H1 (cell line): ENCODE data around the gene LDLRAD4. TPM values are rescaled to one million over a fixed set of nuclear protein-coding genes. Genes with fewer than 3 reads are reported as not detected.

Source experiments
- CTCF ChIA-PET: fragments of 300-600 bp; sonication (Branson Sonifier 250); formaldehyde crosslinking; loops from one replicate; lab custom pipeline; 2021; ENCODE audit not compliant: partially characterized antibody; lab: Charles Lee
- POLR2A ChIA-PET: fragments of 300-600 bp; sonication (Branson Sonifier 250); formaldehyde crosslinking; loops from one replicate; lab custom pipeline; 2021; ENCODE audit warnings: inconsistent platforms; ENCODE audit not compliant: partially characterized antibody; lab: Charles Lee
- DNase-seq, 2 experiments: peaks; one replicate each; pipeline versions ENCODE4 v3.0.0 to v3.0.0-alpha.2; 2010 to 2022; ENCODE audit warnings: low spot score in 2 of 2, low read depth in 1 of 2, mixed read lengths in 1 of 2
- FAIRE-seq: peaks from 2 replicates; lab custom pipeline; 2011; peaks lifted over from hg19 to GRCh38; lab: Jason Lieb, UNC
- H2AFZ ChIP-seq: 2 replicates; pipeline ENCODE4 v1.8.1; 2012; ENCODE audit warnings: low read length, inconsistent platforms
- H2AK5ac ChIP-seq: 2 replicates; pipeline ENCODE4 v1.6.1; 2013; ENCODE audit warnings: low read depth, low read length
- H2BK120ac ChIP-seq: replicated peaks from 2 replicates; pipeline ENCODE3; 2013; ENCODE audit warnings: low read depth, low read length, inconsistent platforms
- H2BK12ac ChIP-seq: 2 replicates; pipeline ENCODE4 v1.6.1; 2013; ENCODE audit warnings: low read depth, low read length
- H2BK15ac ChIP-seq: 2 replicates; pipeline ENCODE4 v1.6.1; 2013; ENCODE audit warnings: low read length
- H2BK20ac ChIP-seq: 2 replicates; pipeline ENCODE4 v1.6.1; 2013; ENCODE audit warnings: low read length
- H2BK5ac ChIP-seq: 2 replicates; pipeline ENCODE4 v1.6.1; 2013; ENCODE audit warnings: low read depth, low read length
- H3K14ac ChIP-seq: 2 replicates; pipeline ENCODE4 v1.6.1; 2013; ENCODE audit warnings: inconsistent platforms; ENCODE audit not compliant: insufficient read length
- H3K18ac ChIP-seq: 2 replicates; pipeline ENCODE4 v1.6.1; 2013; ENCODE audit warnings: low read length; ENCODE audit errors: extremely low read depth
- H3K23ac ChIP-seq: 2 replicates; pipeline ENCODE4 v1.6.1; 2013; ENCODE audit warnings: inconsistent platforms; ENCODE audit not compliant: insufficient read length
- H3K23me2 ChIP-seq: 2 replicates; pipeline ENCODE4 v1.6.1; 2013; ENCODE audit warnings: low read depth, low read length
- H3K27ac ChIP-seq: 2 replicates; pipeline ENCODE4 v1.6.1; 2011; ENCODE audit warnings: low read depth, low read length, inconsistent platforms
- H3K27me3 ChIP-seq, 4 experiments: replicated peaks in 1 of 4; 1 replicate in 1 of 4; 2 replicates in 3 of 4; pipeline versions ENCODE4 v1.6.1 to v1.8.1; 2011 to 2013; ENCODE audit warnings: low read length in 3 of 4, mild to moderate bottlenecking in 3 of 4, inconsistent platforms in 2 of 4, mixed read lengths in 2 of 4, moderate library complexity in 1 of 4; ENCODE audit not compliant: control insufficient read depth in 3 of 4, insufficient read depth in 3 of 4; ENCODE audit errors: extremely low read depth in 1 of 4
- H3K36me3 ChIP-seq, 4 experiments: 2 replicates each; pipeline versions ENCODE4 v1.6.1 to v1.8.1; 2011 to 2013; ENCODE audit warnings: mild to moderate bottlenecking in 4 of 4, low read length in 3 of 4, moderate library complexity in 2 of 4, control low read depth in 1 of 4, inconsistent platforms in 1 of 4; ENCODE audit not compliant: insufficient read depth in 4 of 4, control insufficient read depth in 2 of 4
- H3K4ac ChIP-seq: replicated peaks from 2 replicates; pipeline ENCODE3; 2013; ENCODE audit warnings: low read length, low read depth, mixed read lengths, inconsistent platforms; ENCODE audit not compliant: insufficient read length
- H3K4me1 ChIP-seq, 4 experiments: replicated peaks in 1 of 4; 1 replicate in 1 of 4; 2 replicates in 3 of 4; pipeline versions ENCODE4 v1.6.1 to v1.8.1; 2011 to 2013; ENCODE audit warnings: low read length in 3 of 4, inconsistent platforms in 2 of 4, mixed read lengths in 1 of 4; ENCODE audit not compliant: insufficient read depth in 4 of 4, control insufficient read depth in 3 of 4
- H3K4me2 ChIP-seq, 2 experiments: 2 replicates each; pipeline versions ENCODE4 v1.6.1 to v1.8.1; 2011 to 2013; ENCODE audit warnings: low read depth in 2 of 2, low read length in 2 of 2, control low read depth in 1 of 2, inconsistent platforms in 1 of 2, mild to moderate bottlenecking in 1 of 2; ENCODE audit not compliant: insufficient read depth in 1 of 2
- H3K4me3 ChIP-seq, 4 experiments: fragments of 200-600, 300-600 bp in 1 of 4; sonication (generic), shearing (Covaris generic), sonication (Bioruptor Twin) in 1 of 4; 2 replicates each; pipeline versions ENCODE4 v1.5.1 to v1.8.1; 2011 to 2016; ENCODE audit warnings: low read length in 4 of 4, low read depth in 3 of 4, control low read depth in 2 of 4, inconsistent platforms in 2 of 4, mild to moderate bottlenecking in 2 of 4, mixed read lengths in 1 of 4, moderate library complexity in 1 of 4; ENCODE audit not compliant: insufficient read depth in 2 of 4; ENCODE audit errors: extremely low read depth in 1 of 4
- H3K56ac ChIP-seq: replicated peaks from 2 replicates; pipeline ENCODE3; 2013; ENCODE audit warnings: low read depth, mild to moderate bottlenecking, mixed read lengths, low read length, inconsistent platforms; ENCODE audit not compliant: insufficient read length
- H3K79me1 ChIP-seq: 2 replicates; pipeline ENCODE4 v1.6.1; 2013; ENCODE audit warnings: low read depth, low read length, control low read depth
- H3K79me2 ChIP-seq, 2 experiments: 2 replicates each; pipeline versions ENCODE4 v1.6.1 to v1.8.1; 2012 to 2013; ENCODE audit warnings: low read length in 2 of 2, mild to moderate bottlenecking in 2 of 2, inconsistent platforms in 1 of 2; ENCODE audit not compliant: insufficient read depth in 2 of 2, control insufficient read depth in 1 of 2
- H3K9ac ChIP-seq, 4 experiments: replicated peaks in 1 of 4; 1 replicate in 1 of 4; 2 replicates in 3 of 4; pipeline versions ENCODE4 v1.6.1 to v1.8.1; 2011 to 2013; ENCODE audit warnings: low read depth in 3 of 4, low read length in 3 of 4, control low read depth in 2 of 4, mild to moderate bottlenecking in 2 of 4, moderate library complexity in 2 of 4, inconsistent platforms in 1 of 4; ENCODE audit errors: extremely low read depth in 1 of 4
- H3K9me3 ChIP-seq, 2 experiments: 2 replicates each; pipeline versions ENCODE4 v1.6.1 to v1.8.1; 2012 to 2013; ENCODE audit warnings: mild to moderate bottlenecking in 2 of 2, moderate library complexity in 2 of 2, control low read depth in 1 of 2, inconsistent platforms in 1 of 2, low read depth in 1 of 2, low read length in 1 of 2, mixed read lengths in 1 of 2; ENCODE audit not compliant: insufficient read depth in 2 of 2
- H4K20me1 ChIP-seq, 2 experiments: replicated peaks in 1 of 2; 2 replicates each; pipeline versions ENCODE3 to v1.8.1; 2011 to 2013; ENCODE audit warnings: inconsistent platforms in 2 of 2, low read length in 2 of 2, mild to moderate bottlenecking in 1 of 2; ENCODE audit not compliant: insufficient read depth in 2 of 2, control insufficient read depth in 1 of 2
- H4K5ac ChIP-seq: 2 replicates; pipeline ENCODE4 v1.6.1; 2013; ENCODE audit warnings: low read length, low read depth, mixed read lengths, inconsistent platforms; ENCODE audit not compliant: insufficient read length
- H4K8ac ChIP-seq: 2 replicates; pipeline ENCODE4 v1.8.0; 2013; ENCODE audit warnings: mild to moderate bottlenecking, moderate library complexity, low read length, inconsistent platforms; ENCODE audit not compliant: insufficient read depth; ENCODE audit errors: extremely low read depth
- H4K91ac ChIP-seq: replicated peaks from 2 replicates; pipeline ENCODE3; 2013; ENCODE audit warnings: low read length, mixed read lengths, inconsistent platforms; ENCODE audit not compliant: insufficient read length
- BCL11A ChIP-seq, 2 experiments: IDR thresholded peaks; one replicate each; pipeline ENCODE4 v1.6.1; 2011; ENCODE audit warnings: low read depth in 2 of 2, low read length in 2 of 2, mild to moderate bottlenecking in 2 of 2
- EZH2 ChIP-seq: fragments of 200-600 bp; sonication (generic); IDR thresholded peaks from 2 replicates; pipeline ENCODE4 v1.7.1; 2012; ENCODE audit warnings: low read depth, mild to moderate bottlenecking, moderate library complexity, low read length, inconsistent platforms; ENCODE audit not compliant: severe bottlenecking
- GTF2F1 ChIP-seq: IDR thresholded peaks from 2 replicates; pipeline ENCODE4 v1.6.1; 2012; ENCODE audit warnings: low read depth, low read length, improper control_type of control experiment, borderline replicate concordance
- HDAC2 ChIP-seq, 2 experiments: fragments of 300-600 bp in 1 of 2; sonication (generic) in 1 of 2; IDR thresholded peaks; 2 replicates each; pipeline ENCODE4 v1.6.1; 2011 to 2012; ENCODE audit warnings: low read depth in 2 of 2, low read length in 2 of 2, mild to moderate bottlenecking in 2 of 2, moderate library complexity in 2 of 2, borderline replicate concordance in 1 of 2, inconsistent platforms in 1 of 2
- HDAC6 ChIP-seq: IDR thresholded peaks from one replicate; pipeline ENCODE4 v1.7.1; 2012; ENCODE audit warnings: low read depth, mild to moderate bottlenecking, inconsistent platforms, low read length, moderate library complexity
- SIX5 ChIP-seq: IDR thresholded peaks from 2 replicates; pipeline ENCODE4 v1.6.1; 2011; ENCODE audit warnings: mild to moderate bottlenecking, low read depth, low read length
- SP4 ChIP-seq: IDR thresholded peaks from 2 replicates; pipeline ENCODE4 v1.6.1; 2012; ENCODE audit warnings: low read length, inconsistent platforms
- WGBS, 2 experiments: shearing (Covaris generic) in 1 of 2; methylation state at CpG; one replicate each; pipeline versions ENCODE4 v1.1.6 to v1.1.7; 2013 to 2015; ENCODE audit warnings: low lambda C conversion rate in 2 of 2, mixed read lengths in 2 of 2, inconsistent platforms in 1 of 2, low coverage in 1 of 2, missing lambda C conversion rate in 1 of 2; ENCODE audit not compliant: insufficient replicate concordance in 2 of 2, insufficient coverage in 1 of 2, insufficient read length in 1 of 2; ENCODE audit errors: extremely low coverage in 1 of 2, missing lambda C conversion rate in 1 of 2; 5-methylcytosine and 5-hydroxymethylcytosine counted together
- polyA plus RNA-seq, 7 experiments: library from polyadenylated mRNA; depleted of rRNA in 3 of 7; stranded (reverse) in 5 of 7; unstranded in 2 of 7; fragments of >200 nt in 5 of 7; fragments of 200-250 nt in 2 of 7; gene quantifications; 1 replicate in 5 of 7; 2 replicates in 1 of 7; 4 replicates in 1 of 7; pipeline versions ENCODE4 v1.2.1 to v1.2.3, GENCODE V29; 2011 to 2013; ENCODE audit warnings: missing spikeins in 2 of 7, mixed read lengths in 2 of 7
- total RNA-seq: library from RNA; stranded (reverse); fragmentation: NEBNext Ultra II Directional; extraction: Animal tissue kit (Norgen Biotek cat#: 25700); gene quantifications from 2 replicates; pipeline ENCODE4 v1.2.1, GENCODE V29; 2021
- TF ChIP-seq, protein P1 (sequence below): IDR thresholded peaks from 2 replicates; pipeline ENCODE4 v1.6.1; 2011; ENCODE audit warnings: low read depth, mild to moderate bottlenecking, low read length; ENCODE audit not compliant: insufficient read depth
- TF ChIP-seq, protein P2 (sequence below): IDR thresholded peaks from 2 replicates; pipeline ENCODE4 v1.6.1; 2012; ENCODE audit warnings: low read length, inconsistent platforms

The LDLRAD4 gene
- total and polyA plus RNA-seq, 2 of the 8 experiments (the other 6 are each of a cell fraction or from before 2014, with no cell fraction given): 0.77 to 1.4 TPM

DNA sequence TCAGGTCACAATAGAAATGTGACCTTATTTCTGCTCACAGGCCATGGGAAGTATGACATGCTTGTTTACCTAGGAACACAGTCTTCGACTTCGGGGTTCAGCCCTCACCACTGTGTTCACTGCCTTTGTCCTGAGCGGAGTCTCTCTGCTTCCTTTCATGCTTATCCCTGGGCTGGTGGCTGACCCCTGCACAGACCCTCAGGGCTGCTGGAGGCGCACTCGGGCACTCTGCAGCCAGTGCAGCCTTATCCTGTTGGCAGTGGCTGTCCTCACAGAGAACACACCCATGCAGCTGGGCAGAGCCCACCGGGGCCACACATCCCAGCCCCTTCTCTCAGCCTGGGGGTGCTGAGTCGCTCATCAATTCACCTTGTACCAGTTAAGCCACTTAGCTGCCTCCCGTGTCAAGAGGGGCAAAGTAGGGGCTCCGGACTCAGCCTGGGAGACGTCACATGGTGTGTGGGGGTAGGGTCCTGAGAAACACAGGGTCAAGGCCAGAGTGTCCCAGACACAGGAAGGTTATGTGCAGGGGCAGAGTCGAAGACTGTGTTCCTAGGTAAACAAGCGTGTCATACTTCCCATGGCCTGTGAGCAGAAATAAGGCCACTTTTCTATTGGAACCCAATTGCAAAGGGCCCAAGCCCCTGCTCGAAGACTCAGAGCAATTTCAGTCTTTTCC, 400.3 kb downstream of the LDLRAD4 start:
- H3K14ac ChIP-seq: no peak overlapping the region
- H3K56ac ChIP-seq: no peak overlapping the region
- H3K23ac ChIP-seq: no peak overlapping the region
- no peaks in the 10 kb centered on the region; the same call in 1 of the 2 replicates for H3K79me1 ChIP-seq
- peaks cover 0 to 3% (median under 1%) of the 10 kb centered on the region in 4 experiments; a peak in 2 of 7 replicates for H3K27me3 ChIP-seq
- no peak overlapping the region; the same call in 1 of the 2 replicates for H2AFZ ChIP-seq
- H3K18ac ChIP-seq: no peak overlapping the region
- H3K4me2 ChIP-seq: no peak overlapping the region
- ChIA-PET CTCF (interaction anchor here (0.8 to 1.1 kb wide), 3 partner anchors 9 to 90 kb away, joined by 3 to 4 read pairs (median 3); no protein-coding TSS in a partner anchor), POLR2A (no interaction called here)
- no peak overlapping the region for H3K4ac ChIP-seq
- H2BK20ac ChIP-seq: no peak overlapping the region
- H2BK15ac ChIP-seq: no peak overlapping the region
- H2BK12ac ChIP-seq: no peak overlapping the region
- no peaks in the 10 kb centered on the region for H3K79me2 ChIP-seq
- no peak overlapping the region for H2AK5ac ChIP-seq
- 79% methylated on average over 13 of the region's 13 CpGs; no CpG with 5 or more reads in 1 of the 2 experiments for WGBS, 2 experiments
- no peaks in the 10 kb centered on the region for H3K23me2 ChIP-seq
- H3K4me1 ChIP-seq: no peaks in the 10 kb centered on the region
- no peak for DNase-seq
- H3K27ac ChIP-seq: no peak overlapping the region
- H3K9ac ChIP-seq: no peak overlapping the region
- H3K4me3 ChIP-seq: no peak overlapping the region
- no peaks in the 10 kb centered on the region for H3K9me3 ChIP-seq
- no peaks in the 10 kb centered on the region for H3K36me3 ChIP-seq
- no peak overlapping the region for H4K5ac ChIP-seq
- H4K91ac ChIP-seq: no peak overlapping the region
- H2BK5ac ChIP-seq: no peak overlapping the region
- no peaks in the 10 kb centered on the region for H4K20me1 ChIP-seq
- FAIRE-seq: no peak
- no peak overlapping the region for H2BK120ac ChIP-seq
- H4K8ac ChIP-seq: peak overlapping the region; percentile 29; the same call in 1 of the 2 replicates
- TF ChIP-seq, protein P1, sequence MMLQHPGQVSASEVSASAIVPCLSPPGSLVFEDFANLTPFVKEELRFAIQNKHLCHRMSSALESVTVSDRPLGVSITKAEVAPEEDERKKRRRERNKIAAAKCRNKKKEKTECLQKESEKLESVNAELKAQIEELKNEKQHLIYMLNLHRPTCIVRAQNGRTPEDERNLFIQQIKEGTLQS: no peak
- TF ChIP-seq, protein P2, sequence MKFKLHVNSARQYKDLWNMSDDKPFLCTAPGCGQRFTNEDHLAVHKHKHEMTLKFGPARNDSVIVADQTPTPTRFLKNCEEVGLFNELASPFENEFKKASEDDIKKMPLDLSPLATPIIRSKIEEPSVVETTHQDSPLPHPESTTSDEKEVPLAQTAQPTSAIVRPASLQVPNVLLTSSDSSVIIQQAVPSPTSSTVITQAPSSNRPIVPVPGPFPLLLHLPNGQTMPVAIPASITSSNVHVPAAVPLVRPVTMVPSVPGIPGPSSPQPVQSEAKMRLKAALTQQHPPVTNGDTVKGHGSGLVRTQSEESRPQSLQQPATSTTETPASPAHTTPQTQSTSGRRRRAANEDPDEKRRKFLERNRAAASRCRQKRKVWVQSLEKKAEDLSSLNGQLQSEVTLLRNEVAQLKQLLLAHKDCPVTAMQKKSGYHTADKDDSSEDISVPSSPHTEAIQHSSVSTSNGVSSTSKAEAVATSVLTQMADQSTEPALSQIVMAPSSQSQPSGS: no peak
- TF ChIP-seq BCL11A (IDR thresholded peaks at IDR 0.05; ENCODE audit: low read depth in 2 of 2, low read length in 2 of 2) (no peak), HDAC6 (no peak), SP4 (no peak), GTF2F1 (no peak), HDAC2 (IDR thresholded peaks at IDR 0.05; ENCODE audit: borderline replicate concordance in 1 of 2, low read depth in 2 of 2, low read length in 2 of 2) (no peak), SIX5 (no peak), EZH2 (no peak)
